Measurements from ENCODE around the gene MLLT10. TPM values are rescaled to one million over a fixed set of nuclear protein-coding genes. Genes with fewer than 3 reads are reported as not detected.
A peak's percentile ranks its signal among the peaks of the same experiment; 100 is the strongest.

The MLLT10 gene
- total RNA-seq, 1 experiment from 2014 or later = 72.3 TPM

DNA sequence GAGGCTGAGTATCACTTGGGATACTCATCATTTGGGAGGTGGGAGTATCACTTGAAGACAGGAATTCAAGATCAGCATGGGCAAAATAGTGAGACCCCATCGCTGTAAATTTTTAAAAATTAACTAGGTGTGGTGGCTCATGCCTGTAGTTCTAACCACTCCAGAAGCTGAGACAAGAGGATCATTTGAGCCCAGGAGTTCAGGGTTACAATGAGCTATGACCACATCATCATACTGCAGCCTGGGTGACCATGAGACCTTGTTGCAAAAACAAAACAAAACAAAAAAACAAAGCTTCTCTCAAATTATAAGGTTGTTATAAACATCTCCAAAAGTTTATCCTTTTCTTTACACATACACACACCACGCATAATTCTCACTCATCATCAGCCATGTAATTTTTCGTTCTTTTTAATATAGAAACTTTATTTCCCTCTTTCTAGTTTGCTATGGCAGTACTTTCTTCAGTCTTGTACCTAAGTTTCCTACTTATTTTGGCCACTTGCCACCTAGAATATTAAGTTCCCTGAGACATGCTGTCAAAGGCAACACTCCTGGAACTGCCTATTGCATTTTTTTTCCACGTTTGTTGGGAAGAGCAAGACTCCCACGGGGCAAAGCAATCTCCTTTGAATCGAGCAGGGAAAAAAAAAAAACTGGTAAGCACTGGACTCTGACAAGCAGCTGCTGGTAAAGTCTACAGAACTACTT is 45.6 kb upstream of the MLLT10 start:
- Histone ChIP-seq H2BK15ac (ENCODE audit: low read depth, low read length) (no peak overlapping the region), H2BK12ac (ENCODE audit: insufficient read length, low read depth, low read length) (no peak overlapping the region), H3K23me2 (ENCODE audit: insufficient read length, low read depth, low read length, poor library complexity, severe bottlenecking) (no peaks in the 10 kb centered on the region), H3K18ac (ENCODE audit: insufficient read length, low read depth, low read length) (no peak overlapping the region), H3T11ph (ENCODE audit: low read length) (no peak overlapping the region), H3K14ac (ENCODE audit: insufficient read depth, low read length) (no peak overlapping the region), H4K8ac (replicated peaks; ENCODE audit: insufficient read length, low read depth, low read length) (no peak overlapping the region), H3K9ac (ENCODE audit: extremely low read depth, insufficient read length, low read length) (no peak overlapping the region), H2BK120ac (ENCODE audit: low read depth, low read length, poor library complexity, severe bottlenecking) (no peak overlapping the region), H3K4me2 (ENCODE audit: insufficient read depth, insufficient read length, low read length) (no peak overlapping the region), H3K4me1 (ENCODE audit: insufficient read depth, low read length) (no peaks in the 10 kb centered on the region), H4K20me1 (ENCODE audit: control insufficient read depth, insufficient read depth, insufficient read length) (no peaks in the 10 kb centered on the region), H3K79me1 (ENCODE audit: insufficient read depth, low read depth, low read length, poor library complexity, severe bottlenecking) (no peaks in the 10 kb centered on the region), H3K23ac (ENCODE audit: insufficient read length, low read depth, low read length) (no peak overlapping the region), H3K27ac (ENCODE audit: insufficient read length, low read depth, low read length) (no peak overlapping the region), H2BK20ac (ENCODE audit: low read depth, low read length, poor library complexity, severe bottlenecking) (no peak overlapping the region), H3K79me2 (ENCODE audit: insufficient read depth, low read length) (no peaks in the 10 kb centered on the region), H3K56ac (ENCODE audit: insufficient read length, low read depth, low read length) (no peak overlapping the region), H4K91ac (ENCODE audit: insufficient read length, low read depth, low read length) (no peak overlapping the region), H2AFZ (ENCODE audit: low read length) (no peak overlapping the region), H2AK5ac (ENCODE audit: insufficient read length, low read length) (no peak overlapping the region), H3K9me3 (ENCODE audit: control insufficient read depth, low read depth, low read length) (no peaks in the 10 kb centered on the region), H2BK5ac (ENCODE audit: insufficient read length, low read length) (no peak overlapping the region), H4K5ac (ENCODE audit: insufficient read length, low read depth, low read length) (no peak overlapping the region), H3K27me3 (ENCODE audit: insufficient read depth, low read length) (no peaks in the 10 kb centered on the region), H3K4ac (ENCODE audit: low read depth, low read length) (no peak overlapping the region)
- DNase-seq = no peak
- H3K36me3 Mint-ChIP-seq (ENCODE audit: insufficient read depth in 1 of 3, low read depth in 3 of 3) = peaks cover 0 to 6% (median 6%) of the 10 kb centered on the region in 3 experiments; a peak in 4 of 7 replicates
- TF ChIP-seq, protein P1, sequence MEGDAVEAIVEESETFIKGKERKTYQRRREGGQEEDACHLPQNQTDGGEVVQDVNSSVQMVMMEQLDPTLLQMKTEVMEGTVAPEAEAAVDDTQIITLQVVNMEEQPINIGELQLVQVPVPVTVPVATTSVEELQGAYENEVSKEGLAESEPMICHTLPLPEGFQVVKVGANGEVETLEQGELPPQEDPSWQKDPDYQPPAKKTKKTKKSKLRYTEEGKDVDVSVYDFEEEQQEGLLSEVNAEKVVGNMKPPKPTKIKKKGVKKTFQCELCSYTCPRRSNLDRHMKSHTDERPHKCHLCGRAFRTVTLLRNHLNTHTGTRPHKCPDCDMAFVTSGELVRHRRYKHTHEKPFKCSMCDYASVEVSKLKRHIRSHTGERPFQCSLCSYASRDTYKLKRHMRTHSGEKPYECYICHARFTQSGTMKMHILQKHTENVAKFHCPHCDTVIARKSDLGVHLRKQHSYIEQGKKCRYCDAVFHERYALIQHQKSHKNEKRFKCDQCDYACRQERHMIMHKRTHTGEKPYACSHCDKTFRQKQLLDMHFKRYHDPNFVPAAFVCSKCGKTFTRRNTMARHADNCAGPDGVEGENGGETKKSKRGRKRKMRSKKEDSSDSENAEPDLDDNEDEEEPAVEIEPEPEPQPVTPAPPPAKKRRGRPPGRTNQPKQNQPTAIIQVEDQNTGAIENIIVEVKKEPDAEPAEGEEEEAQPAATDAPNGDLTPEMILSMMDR (conservative IDR thresholded peaks at IDR 0.05) = no peak
- peaks cover 18 to 24% of the 10 kb centered on the region in 2 experiments for H3K4me1 Mint-ChIP-seq
- H3K27ac Mint-ChIP-seq = peak overlapping the region; percentile 21 to 74 (median 55); a peak in 3 of 7 replicates
- no peaks in the 10 kb centered on the region for H3K9me3 Mint-ChIP-seq
- no peak overlapping the region for H3K4me3 Mint-ChIP-seq
- no peaks in the 10 kb centered on the region for H3K27me3 Mint-ChIP-seq (ENCODE audit: low read depth)
- 100% methylated on average over 2 of the region's 6 CpGs for WGBS (ENCODE audit: extremely low coverage, insufficient read length, low lambda C conversion rate)
